Measurements from ENCODE around the gene MON1A.

The MON1A gene

GRCh38 chr3:49903451-49904424 lies 25.9 kb downstream of the MON1A start, which contains the start of gene MST1R:
MST1R (minus strand) TSS chr3:49903873; CDS start chr3:49903609, 264 bp downstream.
- POLR2A ChIA-PET, result no interaction called here
- peak within 1 kb of the TSS; percentile 58 for H3K27ac ChIP-seq (ENCODE audit: extremely low read depth, low read depth, low read length)
- TF ChIP-seq ZNF692 (tag by site-specific recombination; IDR thresholded peaks at IDR 0.05), result no peak
- 0 out of 2 replicates have a peak, but pooled peaks have one; percentile 34 for TF ChIP-seq ZFP69B (tag by site-specific recombination; IDR thresholded peaks at IDR 0.05)
- peak; percentile 79; the same call in 1 of the 2 replicates for TF ChIP-seq ZNF10 (tag by site-specific recombination; IDR thresholded peaks at IDR 0.05)
- no peak for TF ChIP-seq ZNF394 (tag by site-specific recombination; IDR thresholded peaks at IDR 0.05; ENCODE audit: borderline replicate concordance)
- no peak for TF ChIP-seq ELK4 (IDR thresholded peaks at IDR 0.05; ENCODE audit: borderline replicate concordance, low read depth, low read length)
- 0 out of 2 replicates have a peak, but pooled peaks have one; percentile 27 for TF ChIP-seq ZBTB17 (tag by site-specific recombination; IDR thresholded peaks at IDR 0.05)
- TF ChIP-seq ZNF398 (tag by site-specific recombination; IDR thresholded peaks at IDR 0.05), result no peak
- no peak for TF ChIP-seq RBAK (tag by site-specific recombination; IDR thresholded peaks at IDR 0.05)
- TF ChIP-seq ZNF510 (tag by site-specific recombination; IDR thresholded peaks at IDR 0.05; ENCODE audit: insufficient replicate concordance), result no peak
- peak; percentile 56; the same call in 1 of the 2 replicates for TF ChIP-seq SP3 (tag by site-specific recombination; IDR thresholded peaks at IDR 0.05)
- peak; percentile 52 for TF ChIP-seq SP2 (tag by site-specific recombination; IDR thresholded peaks at IDR 0.05)
- no peak for TF ChIP-seq ZSCAN16 (tag by site-specific recombination; IDR thresholded peaks at IDR 0.05)
- TF ChIP-seq PRDM10 (tag by site-specific recombination; IDR thresholded peaks at IDR 0.05), result no peak
- no peak for TF ChIP-seq ZNF837 (tag by site-specific recombination; IDR thresholded peaks at IDR 0.05)
- no peak for TF ChIP-seq GFI1B (tag by site-specific recombination; IDR thresholded peaks at IDR 0.05)
- no peak for TF ChIP-seq ZNF549 (tag by site-specific recombination; IDR thresholded peaks at IDR 0.05)
- no peak for TF ChIP-seq ZNF16 (tag by site-specific recombination; IDR thresholded peaks at IDR 0.05; ENCODE audit: low read depth)
- TF ChIP-seq ZNF830 (tag by site-specific recombination; IDR thresholded peaks at IDR 0.05; ENCODE audit: low read depth), result no peak
- TF ChIP-seq ZNF214 (tag by site-specific recombination; IDR thresholded peaks at IDR 0.05; ENCODE audit: borderline replicate concordance), result no peak
- TF ChIP-seq ZNF624 (tag by site-specific recombination; IDR thresholded peaks at IDR 0.05), result no peak
- TF ChIP-seq ZNF157 (tag by site-specific recombination; IDR thresholded peaks at IDR 0.05), result no peak
- no peak for TF ChIP-seq ZNF366 (tag by site-specific recombination; conservative IDR thresholded peaks at IDR 0.05)
- no peak for TF ChIP-seq ZBTB11 (tag by site-specific recombination; conservative IDR thresholded peaks at IDR 0.05; ENCODE audit: low read depth)
- TF ChIP-seq ZBTB8A (tag by site-specific recombination; IDR thresholded peaks at IDR 0.05), result peak; percentile 40; the same call in 1 of the 2 replicates
- no peak within 1 kb of the TSS; the same call in 1 of the 2 replicates for H3K4me3 ChIP-seq (ENCODE audit: low read depth, low read length)
- no peaks in the 10 kb centered on the region for H3K36me3 ChIP-seq (ENCODE audit: control insufficient read depth in 2 of 2, insufficient read depth in 1 of 2, low read length in 2 of 2)
- H3K4me1 ChIP-seq (ENCODE audit: control insufficient read depth, insufficient read depth, low read length), result no peaks in the 10 kb centered on the region
- no peaks in the 10 kb centered on the region for H3K9me3 ChIP-seq (ENCODE audit: control insufficient read depth, insufficient read depth, low read depth, low read length)
- CTCF ChIA-PET, result interaction anchor here (0.7 kb wide), 4 partner anchors 45 to 101 kb away, joined by 3 read pairs; no protein-coding TSS in a partner anchor
